Epithelial cell of proximal tubule (primary cell): ENCODE data around the gene AIG1. TPM values are rescaled to one million over a fixed set of nuclear protein-coding genes. Genes with fewer than 3 reads are reported as not detected.

Source experiments
- DNase-seq: peaks from one replicate; pipeline ENCODE4 v3.0.0-alpha.2; 2011; ENCODE audit warnings: low read depth
- H3K4me3 ChIP-seq: 2 replicates; pipeline ENCODE4 v1.5.1; 2011; ENCODE audit warnings: low read depth, mild to moderate bottlenecking, low read length
- CTCF ChIP-seq: conservative IDR thresholded peaks from 2 replicates; pipeline ENCODE4 v1.5.1; 2012; ENCODE audit warnings: low read depth, mild to moderate bottlenecking, low read length
- total RNA-seq: library from RNA; depleted of rRNA; stranded (reverse); fragments of >200 nt; gene quantifications from 2 replicates; pipeline ENCODE4 v1.2.3, GENCODE V29; 2015

Gene AIG1
- total RNA-seq, 1 donor from 2014 or later: 40.8 TPM

GRCh38 chr6:143286251-143286795, 225.6 kb downstream of the AIG1 start:
- TF ChIP-seq CTCF: no peak
- no peak overlapping the region for H3K4me3 ChIP-seq
- no peak for DNase-seq

GRCh38 chr6:143288923-143289322, 228.2 kb downstream of the AIG1 start:
- TF ChIP-seq CTCF: no peak
- DNase-seq: no peak
- H3K4me3 ChIP-seq: no peak overlapping the region

GRCh38 chr6:143290206-143290605, 229.5 kb downstream of the AIG1 start:
- DNase-seq: no peak
- TF ChIP-seq CTCF: no peak
- H3K4me3 ChIP-seq: no peak overlapping the region

- no peak overlapping the region for H3K4me3 ChIP-seq
- DNase-seq: no peak
- TF ChIP-seq CTCF: no peak
These were observed 232.8 kb downstream of the AIG1 start for GRCh38 chr6:143293523-143293922.

GRCh38 chr6:143294265-143294860, 233.7 kb downstream of the AIG1 start:
- H3K4me3 ChIP-seq: no peak overlapping the region
- no peak for DNase-seq
- no peak for TF ChIP-seq CTCF

- DNase-seq: no peak
- no peak for TF ChIP-seq CTCF
- H3K4me3 ChIP-seq: no peak overlapping the region
These were observed 235.2 kb downstream of the AIG1 start for GRCh38 chr6:143295932-143296331.

GRCh38 chr6:143298071-143298470, 237.4 kb downstream of the AIG1 start:
- H3K4me3 ChIP-seq: no peak overlapping the region
- no peak for DNase-seq
- no peak for TF ChIP-seq CTCF
